Gastroesophageal sphincter (tissue), 3 donors: ENCODE data around the gene EEF1A2.

ENCODE experiments used
- CTCF ChIP-seq, 4 experiments: fragments of 200-600 bp in 2 of 4; fragments of 450-650 bp in 2 of 4; sonication (generic) in 1 of 4; IDR thresholded peaks; one replicate each; pipeline ENCODE4 v1.5.1; 2017 to 2019; ENCODE audit warnings: antibody characterized with exemption in 4 of 4, mild to moderate bottlenecking in 2 of 4, moderate library complexity in 2 of 4
- EP300 ChIP-seq: sonication (generic); formaldehyde crosslinking; IDR thresholded peaks from one replicate; pipeline ENCODE4 v1.6.1; 2017; ENCODE audit warnings: antibody characterized with exemption, mild to moderate bottlenecking
- POLR2A ChIP-seq, 2 donors: fragments of 450-650 bp; IDR thresholded peaks; one replicate each; pipeline ENCODE4 v1.6.1; 2017; ENCODE audit warnings: antibody characterized with exemption in 2 of 2, mild to moderate bottlenecking in 2 of 2, moderate library complexity in 1 of 2
- POLR2AphosphoS5 ChIP-seq: sonication (generic); formaldehyde crosslinking; IDR thresholded peaks from one replicate; pipeline ENCODE4 v1.6.1; 2017; ENCODE audit warnings: antibody characterized with exemption

- TF ChIP-seq POLR2AphosphoS5 (no peak), POLR2A (IDR thresholded peaks at IDR 0.05) (no peak), CTCF (IDR thresholded peaks at IDR 0.05) (no peak), EP300 (no peak)
Observed at GRCh38 chr20:63447320-63447719, 51.6 kb downstream of the EEF1A2 start.
